IMR-90 (cell line): ENCODE data around the gene NHP2.

Experiments used
- CHD1 ChIP-seq: IDR thresholded peaks from 2 replicates; pipeline ENCODE4 v1.6.1; 2012; ENCODE audit warnings: low read depth, low read length, improper control_type of control experiment
- CTCF ChIP-seq: conservative IDR thresholded peaks from 2 replicates; pipeline ENCODE4 v1.5.1; 2012; ENCODE audit warnings: mild to moderate bottlenecking, low read depth, low read length, improper control_type of control experiment
- MAFK ChIP-seq: IDR thresholded peaks from 2 replicates; pipeline ENCODE4 v1.6.1; 2012; ENCODE audit warnings: low read depth, low read length, improper control_type of control experiment
- POLR2A ChIP-seq: IDR thresholded peaks from 2 replicates; pipeline ENCODE4 v1.6.1; 2012; ENCODE audit warnings: mild to moderate bottlenecking, low read depth, low read length
- RCOR1 ChIP-seq: IDR thresholded peaks from 2 replicates; pipeline ENCODE4 v1.6.1; 2012; ENCODE audit warnings: mild to moderate bottlenecking, low read length, improper control_type of control experiment; ENCODE audit not compliant: insufficient replicate concordance
- RFX5 ChIP-seq: IDR thresholded peaks from 2 replicates; pipeline ENCODE4 v1.8.0; 2012; ENCODE audit warnings: low read depth, mild to moderate bottlenecking, low read length, moderate library complexity

GRCh38 chr5:178163772-178164735 lies 10.4 kb upstream of the NHP2 start:
- TF ChIP-seq CTCF (peak; percentile 95), POLR2A (no peak), RCOR1 (no peak), CHD1 (no peak), RFX5 (no peak), MAFK (no peak)
